Measurements from ENCODE around the gene CALML6.

Gene CALML6

DNA sequence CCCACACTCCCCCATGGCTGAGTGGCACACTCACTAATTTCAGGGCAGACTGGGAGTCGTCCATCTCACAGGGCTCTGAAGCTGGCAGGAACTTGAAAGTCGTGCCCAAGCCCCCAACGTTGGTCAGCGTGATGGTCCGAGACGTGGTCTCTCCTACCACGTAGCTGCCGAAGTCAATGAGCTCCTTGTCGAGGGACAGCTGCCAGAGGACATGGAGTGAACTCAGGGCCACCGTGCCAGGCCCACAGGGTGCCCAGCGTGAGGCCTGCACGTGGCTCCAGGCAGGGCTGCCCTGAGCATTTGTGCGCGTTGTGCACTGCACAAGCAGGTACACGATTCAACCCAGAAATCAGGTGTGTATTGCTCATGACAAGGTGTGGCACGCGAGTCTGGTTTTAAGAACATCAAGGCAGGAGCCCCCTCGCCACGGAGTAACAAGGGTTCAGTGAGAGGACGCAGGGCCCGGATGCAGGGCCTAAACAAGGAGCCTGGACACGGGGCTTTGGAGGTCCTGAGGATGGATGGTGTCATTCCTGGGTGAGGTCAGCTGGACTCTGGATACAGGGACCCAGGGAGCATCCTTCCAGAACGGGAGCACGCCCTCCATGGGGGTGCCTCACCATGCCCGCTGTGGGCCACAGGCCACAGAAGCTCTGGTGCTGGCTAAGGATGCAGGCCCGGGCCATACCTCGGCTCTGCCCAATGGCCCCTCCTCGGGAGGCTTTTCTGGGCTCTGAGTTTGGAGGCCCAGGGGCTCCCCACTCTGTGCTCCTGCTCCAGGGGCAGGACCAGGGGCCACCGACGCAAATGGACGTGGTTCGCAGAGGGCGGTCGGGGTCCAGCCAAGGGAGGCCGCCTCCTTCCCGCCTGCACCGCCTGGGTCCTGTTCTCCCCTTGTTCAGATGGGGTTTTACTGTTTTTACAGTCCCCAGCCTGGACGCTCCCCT is 41.8 kb downstream of the CALML6 start:
- DNase-seq (ENCODE audit: low read depth) = no peak
- TF ChIP-seq CTCF (IDR thresholded peaks at IDR 0.05; ENCODE audit: low read length, missing control alignments) = no peak
- H3K4me3 ChIP-seq (replicated peaks; ENCODE audit: low read depth, low read length) = no peak overlapping the region

- H3K4me3 ChIP-seq (replicated peaks; ENCODE audit: low read depth, low read length) = no peak overlapping the region
- DNase-seq (ENCODE audit: low read depth) = no peak
- TF ChIP-seq CTCF (IDR thresholded peaks at IDR 0.05; ENCODE audit: low read length, missing control alignments) = no peak
These were observed 42.5 kb downstream of the CALML6 start for GRCh38 chr1:1957533-1957961.

DNA sequence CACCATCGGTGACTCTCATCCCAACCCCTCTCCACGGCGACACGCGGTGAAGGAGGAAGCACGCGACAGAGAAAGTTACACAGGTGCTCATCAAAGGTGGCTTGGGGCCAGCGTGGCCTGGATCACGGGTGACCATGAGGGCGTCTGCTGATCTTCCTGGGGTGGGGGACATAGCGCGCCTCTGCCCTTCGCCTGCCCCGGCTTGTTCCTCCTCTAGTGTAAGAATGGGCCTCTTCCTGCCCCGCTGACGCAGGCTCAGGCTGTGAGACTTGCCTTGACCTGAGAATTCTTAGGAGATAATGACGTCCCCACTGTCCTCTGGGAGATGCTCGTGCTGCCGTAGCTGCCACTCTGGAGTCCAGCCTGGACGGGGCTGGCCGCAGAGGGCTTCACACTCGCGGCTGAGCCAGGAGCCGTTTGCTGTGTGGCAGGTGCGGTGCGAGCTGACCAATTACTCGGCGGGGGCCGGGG is 43.0 kb downstream of the CALML6 start:
- no peak overlapping the region for H3K4me3 ChIP-seq (replicated peaks; ENCODE audit: low read depth, low read length)
- DNase-seq (ENCODE audit: low read depth) = no peak
- TF ChIP-seq CTCF (IDR thresholded peaks at IDR 0.05; ENCODE audit: low read length, missing control alignments) = no peak

- no peak for DNase-seq (ENCODE audit: low read depth)
- no peak overlapping the region for H3K4me3 ChIP-seq (replicated peaks; ENCODE audit: low read depth, low read length)
- TF ChIP-seq CTCF (IDR thresholded peaks at IDR 0.05; ENCODE audit: low read length, missing control alignments) = no peak
These were observed 44.4 kb downstream of the CALML6 start for GRCh38 chr1:1959459-1959839.

DNA sequence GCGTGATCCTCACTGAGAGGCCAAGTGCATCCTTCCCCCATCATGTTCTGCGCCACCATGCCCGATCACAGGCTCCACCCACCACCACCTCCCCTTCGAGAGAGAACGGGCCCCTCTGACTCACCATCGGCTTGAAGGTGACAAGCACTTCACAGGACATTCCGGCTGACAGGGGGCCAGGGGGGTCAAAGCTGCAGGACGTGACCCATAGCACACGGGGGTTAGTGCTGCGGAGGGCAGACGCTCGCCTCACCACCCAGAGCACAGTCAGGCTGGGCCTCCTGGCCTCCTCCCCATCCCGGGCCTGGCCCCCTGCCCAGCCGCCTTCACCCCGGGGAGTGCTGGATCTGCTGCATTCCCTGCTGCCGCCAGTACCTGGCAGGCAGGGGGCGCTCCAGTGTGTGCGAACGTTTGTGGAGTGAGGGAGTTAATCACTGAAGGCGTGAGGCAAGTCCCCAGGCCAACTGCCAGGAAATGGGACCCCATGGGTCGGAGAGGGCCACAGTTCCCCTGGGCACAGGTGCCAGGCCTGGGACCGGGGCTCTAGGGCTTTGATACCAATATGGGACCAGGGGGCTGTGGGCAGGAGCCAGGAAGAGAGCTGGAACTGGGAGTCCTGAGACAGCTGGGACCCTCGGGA is 44.9 kb downstream of the CALML6 start:
- peak; percentile 80 for DNase-seq (ENCODE audit: low read depth)
- peak; percentile 76 for TF ChIP-seq CTCF (IDR thresholded peaks at IDR 0.05; ENCODE audit: low read length, missing control alignments)
- no peak overlapping the region for H3K4me3 ChIP-seq (replicated peaks; ENCODE audit: low read depth, low read length)

DNA sequence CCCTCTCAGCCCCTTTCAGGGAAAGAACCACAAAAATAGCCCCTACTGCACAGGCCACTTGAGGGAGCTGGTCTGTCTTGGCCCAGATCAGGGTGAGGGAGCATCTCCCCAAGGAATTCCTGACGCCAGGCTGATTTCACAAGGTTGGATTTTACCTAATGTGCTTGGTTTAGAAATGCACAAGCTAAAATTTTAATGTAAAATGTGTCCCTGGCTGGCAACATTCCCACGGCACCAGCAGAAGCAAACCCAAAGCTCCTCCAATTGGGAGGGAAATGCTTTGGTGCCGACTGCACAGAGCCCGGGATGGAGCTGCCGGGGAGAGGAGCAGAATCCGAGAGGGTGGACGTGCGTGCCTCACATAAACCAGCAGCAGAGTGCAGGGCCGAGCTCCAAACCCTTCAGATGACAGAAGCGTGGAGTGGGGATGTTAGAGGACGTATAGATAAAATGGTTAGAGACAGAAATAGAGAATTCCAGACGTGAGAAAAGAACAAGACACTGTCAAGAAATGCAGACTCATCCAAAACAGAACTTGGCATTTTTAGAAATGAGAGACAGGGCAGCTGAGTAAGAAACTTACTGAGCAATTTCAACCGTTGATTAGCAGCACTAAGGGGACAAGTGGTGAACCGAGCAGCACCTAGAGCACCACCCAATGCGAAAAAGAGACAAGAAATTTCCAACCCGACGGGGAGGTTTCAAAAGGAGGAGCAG is 45.6 kb downstream of the CALML6 start:
- no peak overlapping the region for H3K4me3 ChIP-seq (replicated peaks; ENCODE audit: low read depth, low read length)
- no peak for TF ChIP-seq CTCF (IDR thresholded peaks at IDR 0.05; ENCODE audit: low read length, missing control alignments)
- peak; percentile 73 for DNase-seq (ENCODE audit: low read depth)

Data from fibroblast of pulmonary artery (primary cell).